HG02763 (cell line): ENCODE data around the gene ZFAND3.
"Not testable (repeated sequence)": the region's sequence is repeated elsewhere in the genome, so short reads cannot be mapped to it uniquely, and the experiment has no call there.

Source experiments
- ATAC-seq: cut with Tn5 transposase; IDR thresholded peaks from one replicate; pipeline ENCODE4 v1.9.1; 2021; ENCODE audit warnings: mild to moderate bottlenecking, moderate library complexity; ENCODE audit not compliant: unreplicated experiment

The ZFAND3 gene

DNA sequence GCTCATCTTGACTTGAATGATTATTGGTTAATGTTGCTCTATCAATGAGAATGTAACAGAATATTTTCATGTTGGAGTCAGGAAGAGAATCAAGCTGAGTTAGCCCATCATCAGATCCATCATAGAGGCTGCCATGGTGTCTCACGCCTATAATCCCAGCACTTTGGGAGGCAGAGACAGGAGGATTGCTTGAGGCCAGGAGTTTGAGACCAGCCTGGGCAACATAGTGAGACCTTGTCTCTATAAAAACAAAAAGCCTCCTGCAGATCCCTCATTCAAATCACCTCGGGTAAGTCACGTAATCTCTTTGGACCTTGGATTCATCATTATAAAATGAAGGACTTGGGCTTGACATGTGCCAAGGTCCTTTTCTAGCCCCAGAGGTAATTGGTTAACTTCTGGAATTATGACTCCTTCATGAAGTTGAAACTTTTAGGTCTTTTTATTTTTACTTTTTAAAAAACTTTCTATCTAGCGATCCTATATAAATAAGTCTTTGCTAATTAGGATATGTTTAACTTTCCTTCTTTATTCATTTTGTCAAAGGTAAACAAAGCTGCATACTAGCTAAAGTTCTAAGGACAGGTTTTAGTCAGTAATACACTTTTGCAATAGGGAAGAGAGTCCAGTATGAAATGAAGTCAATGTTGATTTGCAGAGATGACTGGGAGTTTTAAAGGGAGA is 110.9 kb downstream of the ZFAND3 start:
- ATAC-seq: no peak

DNA sequence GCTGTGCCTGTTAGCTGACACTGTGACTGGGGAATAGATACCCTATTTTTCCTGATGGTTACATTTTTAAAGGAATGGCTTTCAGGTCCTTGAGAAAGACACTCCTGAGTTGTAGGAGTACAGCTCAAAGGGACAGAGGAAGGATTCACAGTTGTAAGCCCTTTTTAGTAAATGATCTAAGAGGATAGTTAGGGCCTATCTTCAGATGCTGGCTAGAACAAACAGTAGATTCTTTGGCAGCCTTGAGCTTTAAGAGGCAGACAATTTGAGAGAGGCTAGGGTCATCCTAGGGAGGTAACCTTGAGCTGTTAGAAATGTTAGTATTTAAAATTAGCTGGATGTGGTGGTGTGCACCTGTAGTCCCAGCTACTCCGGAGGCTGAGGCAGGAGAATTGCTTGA is 111.5 kb downstream of the ZFAND3 start:
- no peak for ATAC-seq

DNA sequence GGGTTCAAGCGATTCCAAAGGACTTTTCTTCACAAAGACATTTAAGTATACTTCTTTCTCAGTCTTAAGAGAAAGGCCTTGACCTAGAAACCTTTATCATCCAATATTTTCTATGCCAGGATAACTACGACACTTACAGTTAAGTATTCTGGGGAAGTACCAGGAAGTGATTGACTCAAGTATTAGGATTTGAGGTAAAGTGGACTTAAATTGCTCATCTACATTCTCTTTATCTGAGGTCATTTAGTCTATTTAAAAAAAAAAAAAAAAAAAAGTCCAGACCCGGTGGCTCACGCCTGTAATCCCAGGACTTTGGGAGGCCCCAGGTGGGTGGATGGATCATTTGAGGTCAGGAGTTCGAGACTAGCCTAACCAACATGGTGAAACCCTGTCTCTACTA is 114.7 kb downstream of the ZFAND3 start:
- ATAC-seq: no peak

DNA sequence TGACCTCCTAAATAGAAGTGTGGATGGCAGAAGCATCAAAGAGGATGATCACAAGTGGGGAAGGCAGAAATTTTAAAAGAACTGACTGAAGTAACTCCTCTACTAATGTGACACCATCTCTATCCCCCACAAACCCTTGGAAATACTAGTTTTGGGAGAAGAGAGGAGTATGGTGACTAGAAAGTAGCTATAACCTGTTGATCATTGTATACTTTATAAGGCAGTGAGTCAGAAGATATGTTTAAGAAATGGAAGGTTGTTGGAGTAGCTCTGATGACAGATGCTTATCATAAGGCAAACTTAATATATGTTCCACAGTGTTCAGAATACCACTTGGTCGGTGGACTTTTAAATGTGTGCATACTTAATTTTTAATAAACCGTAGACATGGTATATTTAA is 116.6 kb downstream of the ZFAND3 start:
- ATAC-seq: no peak

DNA sequence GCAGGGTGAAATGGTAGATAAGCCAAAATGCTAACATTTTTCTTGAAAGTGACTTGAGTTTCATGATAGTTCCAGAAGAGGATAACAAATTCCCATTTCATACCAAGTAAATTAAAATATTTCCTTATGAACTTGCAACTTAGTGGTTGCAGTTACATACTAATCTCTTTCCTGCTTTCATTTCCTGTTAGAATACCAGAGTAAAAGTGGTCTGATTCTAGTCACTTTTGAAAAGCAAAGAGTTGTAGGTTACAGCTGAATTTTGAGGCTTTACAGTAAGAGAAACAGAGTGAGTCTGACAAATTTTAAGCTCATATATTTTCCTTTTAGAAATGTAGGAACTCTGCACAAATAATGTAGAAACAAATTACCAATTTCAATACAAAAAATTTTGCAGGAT is 117.4 kb downstream of the ZFAND3 start:
- ATAC-seq: no peak

DNA sequence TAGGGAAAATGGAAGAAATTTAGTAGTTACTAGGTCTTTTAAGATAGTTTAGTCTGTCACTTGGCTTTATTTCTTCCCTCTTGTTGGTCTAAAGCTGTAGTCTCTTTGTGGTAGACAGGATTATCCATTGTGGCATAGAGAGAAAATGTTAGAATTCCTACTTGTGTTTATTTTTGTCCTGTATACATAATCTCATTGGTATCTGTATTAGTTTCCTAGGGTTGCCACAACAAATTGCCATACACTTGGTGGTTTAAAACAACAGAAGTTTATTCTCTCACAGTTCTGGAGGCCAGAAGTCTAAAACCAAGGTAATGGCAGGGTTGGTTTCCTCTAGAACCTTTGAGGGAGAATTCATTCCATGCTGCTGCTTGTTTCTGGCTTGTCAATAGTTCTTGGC is 119.4 kb downstream of the ZFAND3 start:
- ATAC-seq: no peak

DNA sequence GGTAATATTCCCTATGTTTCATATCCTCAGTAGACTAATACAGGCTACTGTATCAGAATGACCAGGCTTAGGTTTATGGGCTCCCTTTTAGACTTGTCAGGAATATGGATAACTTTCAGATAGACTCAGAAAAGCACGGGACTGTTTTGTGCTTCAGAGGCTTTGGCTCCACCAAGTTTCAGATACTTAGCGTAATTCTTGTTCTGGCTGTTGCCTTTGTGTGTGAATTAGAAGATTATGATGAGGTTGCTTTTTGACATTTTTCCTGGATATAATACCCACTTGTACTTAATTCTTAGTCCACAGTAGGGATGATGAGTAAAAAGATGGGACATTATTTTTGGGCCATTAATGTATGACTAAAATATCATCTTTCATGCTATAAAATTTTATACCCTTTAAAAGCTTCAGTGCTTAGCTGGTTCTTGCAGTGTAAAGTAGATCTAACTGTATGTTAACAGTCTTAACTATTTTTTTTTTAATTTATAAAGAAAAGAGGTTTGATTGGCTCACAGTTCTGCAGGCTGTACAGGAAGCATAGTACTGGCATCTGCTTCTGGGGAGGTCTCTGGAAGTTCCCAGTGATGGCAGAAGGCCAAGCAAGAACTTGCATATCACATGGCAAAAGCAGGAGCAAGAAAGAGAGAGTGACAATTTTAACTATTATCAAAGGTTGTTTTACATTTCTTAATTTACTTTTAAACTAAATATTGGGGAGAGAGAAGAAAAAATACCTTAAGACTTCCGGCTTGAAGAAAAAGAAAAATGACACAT is 120.7 kb downstream of the ZFAND3 start:
- no peak for ATAC-seq

DNA sequence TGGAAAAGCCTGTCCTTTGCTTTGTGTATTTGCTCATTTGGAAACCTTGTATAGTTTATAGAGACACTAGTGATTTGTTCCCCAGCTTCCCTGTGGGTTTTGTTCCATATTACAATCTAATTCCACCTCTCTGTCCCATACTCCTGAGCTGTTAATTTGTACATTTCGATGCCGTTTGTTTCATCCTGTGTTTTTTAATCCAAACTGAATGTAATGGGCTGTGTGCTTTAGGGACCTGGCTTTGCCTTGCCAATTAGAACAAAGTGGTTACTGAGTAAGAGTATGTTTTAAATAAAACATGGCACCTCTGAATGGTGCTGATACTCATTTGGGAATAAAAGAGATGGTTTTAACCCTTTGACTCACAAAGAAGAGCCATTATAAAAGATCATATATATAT is 122.3 kb downstream of the ZFAND3 start:
- no peak for ATAC-seq

DNA sequence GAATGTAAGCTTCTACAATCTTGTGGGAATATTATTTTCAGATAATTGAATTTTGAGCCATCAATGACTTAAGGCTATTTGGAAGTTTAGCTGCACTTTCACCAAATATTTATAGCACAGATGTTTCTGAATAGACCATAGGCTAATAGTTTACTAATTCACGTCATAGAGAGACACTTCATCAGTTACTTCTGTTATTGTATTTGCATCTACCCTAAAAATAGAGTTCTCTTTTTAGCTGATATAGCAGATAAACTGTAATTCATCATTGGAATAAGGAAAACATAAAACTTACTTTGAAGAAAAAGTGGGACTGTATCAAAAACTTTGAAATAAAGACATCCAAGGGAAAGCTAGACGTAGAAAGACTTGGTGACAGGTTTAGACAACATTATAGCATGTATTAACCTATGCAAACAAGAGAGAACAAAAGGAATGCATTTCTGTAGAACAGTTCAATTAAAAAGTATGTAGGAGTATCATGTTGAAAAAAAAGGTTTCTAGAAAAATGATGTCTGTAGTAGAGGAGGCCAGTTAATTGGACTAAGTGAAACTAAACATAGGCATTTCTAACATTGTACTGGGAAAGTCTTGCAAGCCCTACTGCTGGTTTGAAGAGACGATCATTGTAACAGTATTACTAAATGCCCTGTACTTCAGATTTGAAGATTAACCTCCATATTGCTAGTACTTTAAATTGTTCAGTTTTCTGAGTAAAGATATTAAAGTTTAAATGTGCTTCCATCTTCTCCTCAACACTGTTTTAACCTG is 123.3 kb downstream of the ZFAND3 start:
- ATAC-seq: no peak

DNA sequence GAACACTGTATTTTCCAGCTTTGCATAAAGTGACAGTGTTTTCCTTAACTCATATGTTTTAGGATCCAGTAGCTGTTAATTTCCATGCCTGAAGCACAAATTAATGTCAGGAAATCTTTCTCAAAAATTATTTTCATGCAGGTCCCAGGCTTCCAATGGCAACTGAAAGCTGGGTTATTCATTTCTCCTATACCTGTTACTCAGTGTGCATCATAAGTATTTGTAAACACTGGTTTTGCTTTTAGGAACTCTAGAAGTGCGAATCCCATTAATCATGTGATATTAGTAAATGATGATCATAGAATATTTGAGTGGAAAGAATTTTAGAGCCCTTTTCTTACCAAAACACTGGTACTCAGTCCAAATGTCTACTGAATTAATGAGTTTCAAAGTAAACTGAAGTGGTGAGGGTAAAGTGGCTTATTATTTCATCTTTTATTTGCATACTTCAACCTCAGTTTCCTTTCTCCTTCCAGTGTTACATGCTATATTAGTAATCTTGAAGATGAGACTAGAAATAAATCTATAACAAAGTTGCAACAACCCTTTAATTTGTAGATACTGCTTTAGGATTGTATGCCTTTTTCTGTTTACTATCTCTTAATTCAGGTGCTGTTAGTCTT is 124.0 kb downstream of the ZFAND3 start:
- no peak for ATAC-seq

DNA sequence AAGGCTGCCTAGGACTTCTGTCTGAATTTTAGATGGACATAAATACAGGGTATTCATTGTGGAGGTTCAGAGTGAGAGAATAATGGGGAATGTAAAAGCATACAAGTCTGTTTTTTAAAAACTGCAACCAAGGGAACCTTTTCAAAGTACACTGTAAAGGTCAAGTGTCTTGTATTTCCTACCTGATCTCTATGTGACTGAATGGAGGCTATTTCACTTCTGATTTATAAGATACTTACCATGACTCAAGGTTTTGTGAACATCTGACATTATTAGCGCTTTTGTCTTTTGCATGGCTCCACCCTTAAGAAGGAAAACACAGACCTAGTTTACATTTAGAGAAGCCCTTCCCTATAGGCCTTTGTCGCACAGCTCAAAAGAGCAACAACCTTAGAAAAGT is 126.5 kb downstream of the ZFAND3 start:
- ATAC-seq: no peak

DNA sequence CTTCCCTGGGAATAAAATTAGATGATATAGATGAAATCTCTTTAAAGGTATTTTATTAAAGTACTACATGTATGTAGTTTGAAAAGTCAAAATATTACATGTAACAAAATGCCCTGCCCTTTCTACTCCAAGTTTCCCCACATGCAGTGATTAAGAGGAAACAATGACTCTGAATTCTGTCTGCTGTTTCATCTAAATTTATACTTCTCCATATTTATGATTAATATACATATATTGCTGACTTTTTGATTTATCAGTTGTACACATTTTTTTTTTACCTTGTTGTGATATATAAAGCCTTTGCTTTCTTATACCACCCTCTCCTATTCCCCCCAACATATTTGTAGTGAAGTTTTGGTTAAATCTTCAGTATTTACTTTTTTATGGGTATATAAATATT is 127.9 kb downstream of the ZFAND3 start:
- ATAC-seq: no peak

DNA sequence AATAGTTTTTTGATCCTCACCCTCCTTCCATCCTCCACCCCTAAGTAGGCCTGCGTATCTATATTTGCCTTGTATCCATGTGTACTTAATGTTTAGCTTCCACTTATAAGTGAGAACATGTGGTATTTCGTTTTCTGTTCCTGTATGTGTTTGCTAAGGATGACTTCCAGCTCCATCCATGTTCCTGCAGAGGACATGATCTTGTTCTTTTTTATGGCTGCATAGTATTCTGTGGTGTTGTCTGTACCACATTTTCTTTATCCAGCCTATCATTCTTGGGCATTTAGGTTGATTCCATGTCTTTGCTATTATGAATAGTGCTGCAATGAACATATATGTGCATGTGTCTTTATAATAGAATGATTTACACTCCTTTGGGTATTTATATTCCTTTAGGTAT is 129.1 kb downstream of the ZFAND3 start:
- ATAC-seq: not testable (repeated sequence)

DNA sequence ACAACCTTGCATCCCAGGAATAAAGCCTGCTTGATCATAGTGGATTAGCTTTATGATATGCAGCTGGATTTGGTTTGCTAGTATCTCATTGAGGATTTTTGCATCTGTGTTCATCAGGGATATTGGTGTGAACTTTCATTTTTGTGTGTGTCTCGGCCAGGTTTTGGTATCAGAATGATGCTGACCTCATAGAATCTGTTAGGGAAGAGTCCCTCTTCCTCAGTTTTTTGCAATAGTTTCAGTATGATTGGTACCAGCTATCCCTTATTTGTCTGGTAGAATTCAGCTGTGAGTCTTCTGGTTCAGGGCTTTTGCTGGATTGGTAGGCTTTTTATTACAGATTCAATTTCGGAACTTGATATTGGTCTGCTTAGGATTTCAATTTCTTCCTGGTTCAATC is 132.5 kb downstream of the ZFAND3 start:
- no peak for ATAC-seq

DNA sequence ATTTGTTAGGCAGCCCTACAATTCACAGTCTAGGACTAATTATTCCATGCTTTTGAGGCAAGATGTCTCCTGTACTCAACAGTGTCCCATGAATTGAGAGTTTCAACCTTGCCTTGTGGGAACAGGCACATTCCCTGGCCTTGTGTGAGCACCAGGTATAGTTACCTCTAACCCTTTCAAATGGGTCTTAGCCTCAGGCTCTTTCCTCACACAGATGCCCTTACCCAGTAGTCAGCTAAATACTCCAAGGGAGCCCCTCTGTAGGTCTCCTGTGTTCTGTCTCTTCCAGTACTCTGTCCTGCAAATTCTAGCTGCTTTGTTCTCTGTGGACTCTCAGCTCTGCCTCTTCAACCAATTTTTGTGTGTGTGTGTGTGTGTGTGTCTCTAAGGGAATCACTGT is 135.3 kb downstream of the ZFAND3 start:
- no peak for ATAC-seq

DNA sequence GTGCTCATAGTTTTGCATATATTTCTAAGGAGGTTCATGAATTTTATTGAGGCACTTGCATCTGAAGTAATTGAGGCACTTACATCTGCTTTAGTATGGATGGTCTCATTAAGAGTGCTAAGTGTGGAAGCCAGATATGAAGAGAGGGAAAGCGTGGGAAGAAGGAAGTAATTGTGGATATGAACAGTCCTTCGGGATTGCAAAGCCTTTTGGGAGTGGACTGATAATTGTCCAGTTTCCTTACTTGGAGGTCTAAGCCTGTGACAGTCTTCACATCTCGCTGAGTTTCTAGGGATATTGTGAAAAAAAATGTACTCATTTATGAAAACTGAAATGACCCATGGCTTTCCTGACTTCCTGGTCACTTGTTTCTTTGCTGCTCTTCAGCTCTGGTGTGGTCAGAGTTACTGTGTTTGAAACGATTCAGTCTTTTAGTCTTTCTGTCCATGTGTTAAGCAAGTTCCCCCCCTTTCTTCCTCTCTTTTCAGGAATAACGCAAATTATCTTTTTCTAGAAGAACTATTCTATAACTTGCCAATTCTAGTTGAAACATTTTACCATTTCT is 137.3 kb downstream of the ZFAND3 start:
- no peak for ATAC-seq

DNA sequence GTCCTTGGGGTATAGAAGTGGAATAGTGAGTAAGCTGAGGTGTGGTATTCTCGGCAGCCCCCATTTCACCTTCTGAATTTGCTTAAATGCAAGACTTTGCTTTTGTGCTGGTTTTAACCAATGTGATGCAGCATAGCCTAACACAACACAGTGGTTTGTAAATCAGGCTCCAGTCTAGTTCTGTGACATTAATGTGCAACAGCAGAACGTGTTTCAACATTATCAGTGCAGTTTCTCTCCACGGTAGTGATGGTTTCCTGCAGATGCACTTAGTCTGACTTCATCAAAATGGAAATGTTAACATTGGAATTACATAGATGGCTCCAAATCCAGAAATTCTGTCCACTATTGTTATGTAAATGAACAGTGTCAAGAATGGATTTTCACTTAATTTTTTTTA is 139.5 kb downstream of the ZFAND3 start:
- no peak for ATAC-seq

DNA sequence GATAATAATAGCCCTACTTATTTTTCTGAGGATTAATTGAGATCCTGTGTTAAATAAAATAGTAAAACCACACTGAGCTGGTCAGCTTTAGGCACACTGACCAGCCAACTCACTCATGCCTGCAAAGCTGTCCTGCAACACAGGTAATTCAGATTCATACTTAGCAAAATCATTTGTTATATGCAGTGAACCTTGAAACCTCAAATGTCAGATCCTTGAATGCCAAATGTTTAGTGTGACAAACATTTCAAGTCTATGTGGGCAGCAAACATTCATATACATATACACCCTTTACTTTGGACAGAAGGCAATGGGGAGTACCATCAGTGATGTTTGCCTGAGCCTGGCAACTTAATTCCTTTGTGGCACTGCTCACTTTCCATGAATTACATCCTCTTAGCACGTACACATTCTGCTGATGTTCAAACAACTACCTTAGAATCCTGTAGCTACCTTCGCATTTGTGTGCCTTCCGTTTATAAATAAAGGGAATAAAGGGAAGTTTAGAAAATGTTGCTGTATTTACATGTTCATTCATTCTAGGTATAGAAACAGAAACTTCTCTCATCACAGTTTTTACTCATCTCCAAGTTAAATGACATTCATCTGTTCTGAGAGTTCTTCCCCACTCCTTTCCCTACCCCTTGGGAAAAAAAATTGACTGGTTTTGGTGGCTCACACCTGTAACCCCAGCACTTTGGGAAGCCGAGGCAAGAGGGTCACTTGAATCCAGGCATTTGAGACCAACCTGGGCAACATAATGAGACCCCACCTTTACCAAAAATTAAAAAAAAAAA is 140.8 kb downstream of the ZFAND3 start:
- no peak for ATAC-seq

DNA sequence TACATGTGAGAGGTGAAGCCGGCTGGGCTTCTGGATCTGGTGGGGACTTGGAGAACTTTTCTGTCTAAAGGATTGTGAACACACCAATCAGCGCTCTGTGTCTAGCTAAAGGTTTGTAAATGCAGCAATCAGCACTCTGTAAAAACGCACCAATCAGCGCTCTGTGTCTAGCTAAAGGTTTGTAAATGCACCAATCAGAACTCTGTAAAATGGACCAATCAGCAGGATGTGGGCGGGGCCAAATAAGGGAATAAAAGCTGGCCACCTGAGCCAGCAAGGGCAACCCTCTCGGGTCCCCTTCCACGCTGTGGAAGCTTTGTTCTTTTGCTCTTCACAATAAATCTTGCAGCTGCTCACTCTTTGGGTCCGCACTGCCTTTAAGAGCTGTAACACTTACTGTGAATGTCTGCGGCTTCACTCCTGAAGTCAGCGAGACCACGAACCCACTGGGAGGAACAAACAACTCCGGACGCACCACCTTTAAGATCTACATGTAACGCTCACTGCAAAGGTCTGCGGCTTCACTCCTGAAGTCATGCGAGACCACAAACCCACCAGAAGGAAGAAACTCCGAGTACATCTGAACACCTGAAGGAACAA is 143.1 kb downstream of the ZFAND3 start:
- not testable (repeated sequence) for ATAC-seq
